Natural killer cell (primary cell): ENCODE measurements around the gene ANGPTL4. TPM values are rescaled to one million over a fixed set of nuclear protein-coding genes. Genes with fewer than 3 reads are reported as not detected.
A peak's percentile ranks its signal among the peaks of the same experiment; 100 is the strongest.
"Not testable (repeated sequence)": the region's sequence is repeated elsewhere in the genome, so short reads cannot be mapped to it uniquely, and the experiment has no call there.

ENCODE experiments used
- ATAC-seq, 3 donors: fragments of 150-1000 bp in 2 of 3; fragments of 200-7000 bp in 1 of 3; cut with Tn5 transposase; 1 replicate in 1 of 3; 2 replicates in 2 of 3; pipeline ENCODE4 v1.10.0; 2021; ENCODE audit warnings: mild to moderate bottlenecking in 2 of 3, moderate library complexity in 2 of 3
- DNase-seq, 2 donors: peaks; one replicate each; pipeline versions ENCODE4 v3.0.0 to v3.0.0-alpha.2; 2013 to 2021; ENCODE audit warnings: mixed read lengths in 1 of 2
- H3K27ac ChIP-seq: one replicate; pipeline ENCODE4 v1.5.1; 2013; ENCODE audit warnings: mild to moderate bottlenecking, low read length
- H3K27me3 ChIP-seq: one replicate; pipeline ENCODE4 v1.6.1; 2013; ENCODE audit warnings: low read length; ENCODE audit not compliant: control insufficient read depth, insufficient read depth
- H3K36me3 ChIP-seq: one replicate; pipeline ENCODE4 v1.6.1; 2013; ENCODE audit warnings: low read length; ENCODE audit not compliant: control insufficient read depth, insufficient read depth
- H3K4me1 ChIP-seq: one replicate; pipeline ENCODE4 v1.6.1; 2013; ENCODE audit warnings: low read length; ENCODE audit not compliant: control insufficient read depth, insufficient read depth
- H3K4me3 ChIP-seq: one replicate; pipeline ENCODE4 v1.5.1; 2013; ENCODE audit warnings: low read length
- H3K9me3 ChIP-seq: one replicate; pipeline ENCODE4 v1.6.1; 2013; ENCODE audit warnings: low read length; ENCODE audit not compliant: control insufficient read depth, insufficient read depth
- H3K27ac Mint-ChIP-seq, 2 donors: one replicate each; pipeline ENCODE4 v1.8.0; 2022; ENCODE audit warnings: mild to moderate bottlenecking in 2 of 2, mixed read lengths in 2 of 2, moderate library complexity in 1 of 2
- H3K27me3 Mint-ChIP-seq, 2 donors: one replicate each; pipeline ENCODE4 v1.8.0; 2022; ENCODE audit warnings: low read depth in 2 of 2, mixed read lengths in 2 of 2
- H3K36me3 Mint-ChIP-seq: one replicate; pipeline ENCODE4 v1.8.0; 2022; ENCODE audit warnings: mixed read lengths
- H3K4me1 Mint-ChIP-seq, 2 donors: one replicate each; pipeline ENCODE4 v1.8.0; 2022; ENCODE audit warnings: mixed read lengths in 2 of 2
- H3K4me3 Mint-ChIP-seq: one replicate; pipeline ENCODE4 v1.8.0; 2022; ENCODE audit warnings: mild to moderate bottlenecking, moderate library complexity, mixed read lengths
- H3K9me3 Mint-ChIP-seq, 2 donors: one replicate each; pipeline ENCODE4 v1.8.0; 2022; ENCODE audit warnings: mixed read lengths in 2 of 2
- CTCF ChIP-seq: fragments of 200-600 bp; IDR thresholded peaks from one replicate; pipeline ENCODE4 v1.8.0; 2022; ENCODE audit warnings: antibody characterized with exemption
- WGBS: methylation state at CpG from one replicate; pipeline ENCODE4 v1.1.7; 2013; ENCODE audit warnings: missing lambda C conversion rate; ENCODE audit not compliant: insufficient coverage; 5-methylcytosine and 5-hydroxymethylcytosine counted together
- intact Hi-C: fragments of 100-400 bp; cut with micrococcal nuclease; formaldehyde crosslinking; loops from one replicate; pipeline ENCODE4 v1.14.2; 2022
- total RNA-seq, 4 donors: library from RNA; stranded (reverse); fragments of 120-200 nt in 1 of 4; gene quantifications; one replicate each; pipeline versions ENCODE4 v1.2.3 to v1.2.4, GENCODE V29; 2013 to 2022

Gene ANGPTL4
- total RNA-seq, 3 donors from 2014 or later (not counting 1 experiment from before 2014, with no cell fraction given): not detected

- H3K4me1 Mint-ChIP-seq: peaks cover 6 to 13% of the 10 kb centered on the region in 2 donors
- Histone ChIP-seq H3K4me3 (no peak overlapping the region), H3K36me3 (no peaks in the 10 kb centered on the region), H3K9me3 (no peaks in the 10 kb centered on the region), H3K4me1 (peaks cover 14% of the 10 kb centered on the region), H3K27ac (no peak overlapping the region), H3K27me3 (peaks cover 6% of the 10 kb centered on the region)
- peak overlapping the region; percentile 9 for H3K4me3 Mint-ChIP-seq
- WGBS: 41% methylated on average over 8 of the region's 8 CpGs
- H3K9me3 Mint-ChIP-seq: no peaks in the 10 kb centered on the region
- no peak overlapping the region for H3K27ac Mint-ChIP-seq
- ATAC-seq: no peak
- no peak for DNase-seq
- intact Hi-C loops: no loop called here
- no peak for TF ChIP-seq CTCF
- peaks cover 0 to 3% of the 10 kb centered on the region in 2 donors for H3K27me3 Mint-ChIP-seq
- H3K36me3 Mint-ChIP-seq: no peaks in the 10 kb centered on the region
These were observed 27.3 kb upstream of the ANGPTL4 start for GRCh38 chr19:8336660-8337059.

DNA sequence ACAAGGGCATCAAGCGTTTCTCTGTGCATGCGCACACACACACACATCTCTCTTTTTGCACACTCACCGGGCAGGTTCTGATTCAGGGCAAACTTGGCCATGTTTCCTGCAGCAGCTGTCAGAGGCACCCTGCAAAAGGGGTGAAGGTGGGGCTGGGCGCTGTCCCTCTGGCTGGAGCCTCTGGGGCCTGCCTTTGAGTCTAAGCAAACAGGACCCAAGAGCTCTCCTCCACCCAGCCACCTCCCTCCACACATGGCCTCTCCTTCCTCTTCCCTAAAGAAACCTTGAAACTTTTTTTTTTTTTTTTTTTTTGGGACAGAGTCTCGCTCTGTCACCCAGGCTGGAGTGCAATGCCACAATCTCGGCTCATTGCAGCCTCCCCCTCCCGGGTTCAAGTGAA lies 26.2 kb upstream of the ANGPTL4 start:
- Mint-ChIP-seq H3K27ac (no peak overlapping the region), H3K4me3 (no peak overlapping the region), H3K27me3 (peaks cover 0 to 3% of the 10 kb centered on the region in 2 donors), H3K36me3 (no peaks in the 10 kb centered on the region), H3K4me1 (peaks cover 6 to 18% of the 10 kb centered on the region in 2 donors), H3K9me3 (no peaks in the 10 kb centered on the region)
- 84% methylated on average over 7 of the region's 7 CpGs for WGBS
- intact Hi-C loops: no loop called here
- no peaks in the 10 kb centered on the region for H3K36me3 ChIP-seq
- no peak for DNase-seq
- H3K9me3 ChIP-seq: no peaks in the 10 kb centered on the region
- ATAC-seq: no peak
- H3K4me3 ChIP-seq: no peak overlapping the region
- no peak overlapping the region for H3K27ac ChIP-seq
- H3K27me3 ChIP-seq: peaks cover 6% of the 10 kb centered on the region
- peaks cover 23% of the 10 kb centered on the region for H3K4me1 ChIP-seq
- TF ChIP-seq CTCF: no peak

DNA sequence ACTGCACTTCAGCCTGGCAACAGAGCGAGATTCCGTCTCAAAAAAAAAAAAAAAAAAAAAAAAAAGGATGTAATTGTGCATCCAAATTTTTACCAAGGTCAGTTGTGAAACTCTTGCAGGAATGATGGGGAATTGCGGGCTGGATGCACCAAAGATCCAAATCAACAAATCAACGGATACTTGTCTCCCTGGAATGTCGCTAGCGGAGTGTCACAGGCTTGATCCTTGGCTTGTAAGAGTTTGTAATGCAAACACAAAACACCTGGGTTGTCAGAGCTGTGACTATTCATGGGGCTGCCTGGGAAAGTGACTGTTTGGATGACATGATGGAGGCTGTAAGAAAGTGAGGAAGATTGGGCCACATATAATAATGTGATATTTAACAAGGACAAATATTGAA lies 25.1 kb upstream of the ANGPTL4 start:
- Mint-ChIP-seq H3K4me3 (no peak overlapping the region), H3K36me3 (no peaks in the 10 kb centered on the region), H3K9me3 (no peaks in the 10 kb centered on the region), H3K27me3 (peaks cover 0 to 3% of the 10 kb centered on the region in 2 donors), H3K4me1 (peaks cover 12 to 27% of the 10 kb centered on the region in 2 donors), H3K27ac (no peak overlapping the region)
- ATAC-seq (no peak), DNase-seq (no peak)
- H3K36me3 ChIP-seq: no peaks in the 10 kb centered on the region
- peaks cover 6% of the 10 kb centered on the region for H3K27me3 ChIP-seq
- H3K4me1 ChIP-seq: peaks cover 34% of the 10 kb centered on the region
- TF ChIP-seq CTCF: no peak
- 92% methylated on average over 6 of the region's 6 CpGs for WGBS
- H3K4me3 ChIP-seq: no peak overlapping the region
- no peaks in the 10 kb centered on the region for H3K9me3 ChIP-seq
- intact Hi-C loops: no loop called here
- H3K27ac ChIP-seq: no peak overlapping the region

DNA sequence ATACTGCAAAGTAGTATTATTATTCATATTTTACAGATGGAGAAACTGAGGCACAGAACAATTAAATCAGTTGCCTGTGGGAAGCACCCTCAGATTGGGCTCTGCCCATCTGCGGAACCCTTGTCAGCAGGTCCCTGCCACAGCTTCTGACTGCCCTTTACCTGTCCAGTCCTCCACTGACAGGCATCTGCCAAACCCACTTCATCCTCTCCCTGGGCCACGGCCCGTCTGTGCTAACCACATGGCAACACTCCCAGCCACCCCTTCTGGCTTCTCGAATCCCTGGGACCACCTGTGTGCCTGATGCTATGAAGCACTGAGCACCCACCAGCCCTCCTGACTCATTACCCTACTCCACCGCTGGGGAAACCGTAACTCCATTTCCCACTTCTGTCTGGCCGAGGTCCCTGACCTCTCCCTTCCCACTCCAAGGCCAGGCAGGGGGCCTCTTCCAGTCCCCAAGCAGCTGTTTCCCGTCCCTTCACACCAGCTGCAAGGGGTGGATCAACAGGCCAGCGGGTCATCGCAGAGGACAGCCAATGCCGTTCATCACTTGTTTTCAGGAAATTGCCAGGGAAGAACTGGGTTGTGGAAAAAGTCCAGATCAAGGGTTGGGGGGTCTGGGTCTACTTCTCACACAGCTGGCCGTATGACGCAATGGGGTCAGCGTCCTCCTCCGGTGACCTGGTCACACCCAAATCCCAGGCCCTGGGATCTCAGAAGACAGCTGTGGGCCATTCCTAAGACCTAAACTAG lies 23.4 kb upstream of the ANGPTL4 start:
- peaks cover 0 to 3% of the 10 kb centered on the region in 2 donors for H3K27me3 Mint-ChIP-seq
- intact Hi-C loops: no loop called here
- H3K9me3 ChIP-seq: no peaks in the 10 kb centered on the region
- no peak overlapping the region for H3K27ac ChIP-seq
- no peak for TF ChIP-seq CTCF
- peaks cover 28% of the 10 kb centered on the region for H3K4me1 ChIP-seq
- 29% methylated on average over 15 of the region's 15 CpGs for WGBS
- no peaks in the 10 kb centered on the region for H3K9me3 Mint-ChIP-seq
- H3K36me3 ChIP-seq: no peaks in the 10 kb centered on the region
- peaks cover 12 to 27% of the 10 kb centered on the region in 2 donors for H3K4me1 Mint-ChIP-seq
- no peak overlapping the region for H3K4me3 ChIP-seq
- H3K27ac Mint-ChIP-seq: peak overlapping the region; percentile 33 to 43
- H3K27me3 ChIP-seq: peaks cover 2% of the 10 kb centered on the region
- no peaks in the 10 kb centered on the region for H3K36me3 Mint-ChIP-seq
- DNase-seq (no peak), ATAC-seq (no peak)
- no peak overlapping the region for H3K4me3 Mint-ChIP-seq

GRCh38 chr19:8341504-8341903 lies 22.5 kb upstream of the ANGPTL4 start:
- ATAC-seq, H3K36me3 Mint-ChIP-seq, H3K9me3 ChIP-seq, DNase-seq, H3K9me3 Mint-ChIP-seq, intact Hi-C loops, H3K4me3 ChIP-seq, H3K27me3 Mint-ChIP-seq, H3K27ac ChIP-seq, H3K27me3 ChIP-seq, H3K36me3 ChIP-seq: not testable (repeated sequence)
- WGBS: 85% methylated on average over 4 of the region's 4 CpGs
- Mint-ChIP-seq H3K4me3 (peak overlapping the region; percentile 65), H3K4me1 (peaks cover 12 to 23% of the 10 kb centered on the region in 2 donors), H3K27ac (peak overlapping the region; percentile 62 to 86)
- peaks cover 19% of the 10 kb centered on the region for H3K4me1 ChIP-seq
